ENCODE measurements around the gene TMEM161A.

TMEM161A gene

GRCh38 chr19:19095691-19096090, 42.6 kb downstream of the TMEM161A start:
- no peak for DNase-seq

GRCh38 chr19:19094513-19094912, 43.8 kb downstream of the TMEM161A start:
- DNase-seq = no peak

GRCh38 chr19:19087676-19088075, 50.6 kb downstream of the TMEM161A start:
- DNase-seq = no peak

GRCh38 chr19:19083413-19084178, 54.7 kb downstream of the TMEM161A start:
- DNase-seq = no peak

GRCh38 chr19:19081642-19082151, 56.6 kb downstream of the TMEM161A start:
- no peak for DNase-seq

GRCh38 chr19:19079571-19079970, 58.7 kb downstream of the TMEM161A start:
- DNase-seq = no peak

GRCh38 chr19:19078801-19079200, 59.5 kb downstream of the TMEM161A start:
- no peak for DNase-seq

GRCh38 chr19:19077103-19077502, 61.2 kb downstream of the TMEM161A start:
- no peak for DNase-seq

GRCh38 chr19:19076476-19076875, 61.8 kb downstream of the TMEM161A start:
- DNase-seq = no peak

GRCh38 chr19:19075126-19075525, 63.2 kb downstream of the TMEM161A start:
- DNase-seq = no peak

- DNase-seq = no peak
These were observed 63.9 kb downstream of the TMEM161A start for GRCh38 chr19:19074196-19074882.

- no peak for DNase-seq
These were observed 66.4 kb downstream of the TMEM161A start for GRCh38 chr19:19071897-19072296.
